NCI-H82 treated with DMSO at 0.1 percent for 48 hours (cell line): ENCODE measurements around the gene CACNG4.

Experiments
- DNase-seq: peaks from one replicate; lab custom pipeline; 2025; ENCODE audit not compliant: unreplicated experiment; lab: John Stamatoyannopoulos, UW

CACNG4 gene

DNA sequence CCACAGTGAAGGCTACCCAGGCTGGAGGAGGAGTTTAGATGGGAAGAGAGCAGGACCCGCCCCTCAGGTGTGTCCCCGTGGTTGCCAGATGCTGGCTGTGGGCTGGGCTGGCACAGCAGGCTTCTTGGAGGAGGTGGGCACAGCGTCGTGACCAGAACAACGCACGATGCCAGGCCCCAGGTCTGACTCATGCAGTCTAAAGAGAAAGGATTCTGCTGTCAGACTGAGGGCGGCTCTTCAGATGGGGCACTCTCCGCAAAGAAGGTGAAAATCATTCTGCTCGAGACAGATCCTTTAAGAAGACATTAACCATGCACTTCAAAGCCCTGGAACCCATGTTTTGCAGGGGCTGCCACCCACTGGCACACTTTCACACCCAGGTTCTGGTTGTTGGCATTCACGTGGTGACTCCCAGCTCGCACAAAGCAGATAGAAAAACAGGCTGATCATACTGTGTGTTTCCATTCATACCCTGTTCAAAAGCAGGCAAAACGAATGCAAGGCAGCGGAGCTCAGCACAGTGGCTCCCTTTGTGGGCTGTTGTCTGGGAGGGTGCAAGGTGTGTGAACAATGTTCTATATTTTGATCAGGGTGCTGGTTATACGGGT is 19.0 kb downstream of the CACNG4 start:
- no peak for DNase-seq

GRCh38 chr17:66984730-66985129 is 20.2 kb downstream of the CACNG4 start:
- DNase-seq = no peak

- DNase-seq = no peak
These were observed 21.1 kb downstream of the CACNG4 start for GRCh38 chr17:66985338-66986237.

- DNase-seq = no peak
These were observed 22.2 kb downstream of the CACNG4 start for GRCh38 chr17:66986659-66987058.

GRCh38 chr17:66987059-66987616 is 22.6 kb downstream of the CACNG4 start:
- no peak for DNase-seq

GRCh38 chr17:66988069-66988798 is 23.7 kb downstream of the CACNG4 start:
- DNase-seq = no peak

- no peak for DNase-seq
These were observed 24.6 kb downstream of the CACNG4 start for GRCh38 chr17:66989076-66989475.

DNA sequence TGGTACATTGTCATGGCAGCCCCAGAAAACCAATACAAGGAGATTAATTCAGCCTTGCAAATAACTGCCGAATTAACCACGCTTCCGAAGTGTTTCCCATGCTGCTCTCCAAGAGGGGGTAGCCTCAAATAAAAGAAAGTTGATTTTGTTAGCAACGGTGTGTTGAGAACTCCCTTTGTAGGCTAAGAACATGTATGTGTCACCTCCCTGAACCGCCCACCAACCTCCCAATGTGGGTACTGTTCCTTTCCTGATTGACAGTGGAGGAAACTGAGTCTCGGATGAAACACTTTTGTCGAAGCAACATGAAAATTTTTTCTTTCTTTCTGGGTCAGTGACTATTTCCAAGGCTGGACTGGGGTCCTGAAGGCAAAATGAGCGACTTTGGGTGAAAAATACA is 25.1 kb downstream of the CACNG4 start:
- DNase-seq = no peak

DNA sequence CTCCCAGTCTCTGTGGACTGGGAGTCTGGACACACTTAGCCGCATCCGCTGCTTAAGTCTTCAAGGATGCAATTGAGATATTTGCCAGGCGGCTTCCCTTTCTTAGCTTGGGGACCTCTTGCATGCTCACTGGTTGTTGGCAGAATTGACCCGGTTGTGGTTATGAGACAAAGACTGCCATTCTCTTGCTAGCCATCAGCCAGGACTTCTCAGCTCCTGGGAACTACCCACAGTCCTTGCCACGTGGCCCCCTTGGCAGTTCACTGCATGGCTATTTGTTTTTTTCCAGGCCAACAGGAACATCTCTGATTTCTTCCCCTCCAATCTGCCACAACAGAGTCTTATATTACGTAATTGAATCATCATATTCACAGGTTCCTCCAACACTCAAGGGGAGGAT is 25.5 kb downstream of the CACNG4 start:
- no peak for DNase-seq

DNA sequence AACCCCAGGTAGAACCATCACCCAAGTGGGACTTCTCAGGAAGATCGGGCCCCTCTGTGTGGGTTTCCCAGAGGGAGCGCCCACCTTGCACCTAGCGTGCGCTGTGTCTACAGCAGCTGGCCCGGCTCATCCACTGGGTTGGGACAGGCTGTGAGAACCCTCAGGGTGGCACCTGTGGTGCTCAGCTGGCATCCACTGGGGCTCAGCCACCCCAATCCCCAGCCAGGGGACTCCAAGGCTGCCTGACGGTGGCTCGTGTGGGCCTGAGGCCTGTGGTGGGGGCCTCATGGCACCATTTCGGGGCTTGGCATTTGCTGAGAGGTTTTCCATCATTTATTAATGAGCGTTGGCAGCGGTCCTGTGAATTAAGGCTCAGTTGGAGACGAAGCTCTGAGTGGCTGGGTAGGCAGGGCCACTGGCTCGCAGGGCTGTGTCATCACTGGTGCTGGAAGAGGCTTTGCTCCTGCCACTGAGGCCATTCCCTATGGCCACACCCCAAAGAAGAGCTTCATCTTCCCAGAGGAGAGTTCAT is 28.5 kb downstream of the CACNG4 start:
- no peak for DNase-seq

DNA sequence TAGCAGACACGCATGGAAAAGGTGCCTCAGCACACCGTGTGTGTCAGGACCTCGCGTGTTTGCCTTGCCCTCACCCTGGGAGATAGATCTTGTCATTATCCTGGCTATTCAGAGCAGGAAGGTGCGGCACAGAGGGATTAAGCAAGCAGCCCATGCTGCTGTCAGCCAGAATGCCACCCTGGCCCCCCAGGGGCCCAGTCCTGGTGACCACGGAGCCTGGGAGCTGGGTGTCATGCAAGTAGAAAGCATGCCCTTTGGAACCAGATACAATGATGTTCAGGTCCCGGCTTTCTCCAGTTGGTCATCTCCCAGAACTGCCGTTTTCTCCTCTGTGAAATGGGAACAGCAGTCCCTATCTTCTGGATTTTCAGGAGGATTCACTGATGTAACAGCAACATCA is 29.9 kb downstream of the CACNG4 start:
- DNase-seq = no peak

GRCh38 chr17:66994930-66995535 is 30.5 kb downstream of the CACNG4 start:
- DNase-seq = no peak

DNA sequence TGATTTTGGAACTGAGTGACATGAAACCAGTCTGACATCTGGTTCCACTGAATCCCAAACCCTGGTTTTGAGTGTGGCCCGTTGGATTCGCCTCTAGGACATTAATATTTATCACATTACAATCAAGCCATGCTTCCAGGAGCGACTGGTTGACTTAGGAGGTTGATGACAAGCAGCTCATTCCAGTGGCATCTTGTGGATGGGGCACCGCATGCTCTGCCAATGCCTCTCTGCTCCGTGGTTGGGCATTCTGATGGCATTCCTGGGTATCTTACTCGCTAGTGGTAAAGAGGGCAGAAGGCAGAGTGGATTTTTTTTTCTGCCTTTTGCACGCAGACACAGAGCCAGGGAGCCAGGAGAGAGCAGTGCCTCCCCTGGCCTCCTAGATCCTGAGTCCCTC is 31.4 kb downstream of the CACNG4 start:
- no peak for DNase-seq

DNA sequence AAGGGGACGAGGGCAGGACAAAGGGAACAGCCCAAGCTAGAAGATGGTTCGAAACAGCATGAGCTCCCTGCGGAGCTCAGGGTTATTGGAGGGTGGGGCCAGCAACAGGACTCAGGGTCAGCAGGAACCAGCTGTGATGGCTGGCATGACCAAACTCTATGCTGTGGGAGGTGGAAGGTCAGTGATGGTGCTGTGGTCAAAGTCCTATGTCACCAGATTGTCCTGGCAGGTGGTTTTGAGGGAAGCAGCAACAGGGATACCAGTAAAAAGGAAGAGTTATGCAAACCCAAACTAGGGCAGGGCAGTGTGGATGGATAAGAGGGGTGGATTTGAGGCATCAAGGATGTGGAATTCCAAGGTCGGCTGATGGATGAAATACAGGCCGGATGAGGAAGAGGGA is 32.4 kb downstream of the CACNG4 start:
- no peak for DNase-seq

DNA sequence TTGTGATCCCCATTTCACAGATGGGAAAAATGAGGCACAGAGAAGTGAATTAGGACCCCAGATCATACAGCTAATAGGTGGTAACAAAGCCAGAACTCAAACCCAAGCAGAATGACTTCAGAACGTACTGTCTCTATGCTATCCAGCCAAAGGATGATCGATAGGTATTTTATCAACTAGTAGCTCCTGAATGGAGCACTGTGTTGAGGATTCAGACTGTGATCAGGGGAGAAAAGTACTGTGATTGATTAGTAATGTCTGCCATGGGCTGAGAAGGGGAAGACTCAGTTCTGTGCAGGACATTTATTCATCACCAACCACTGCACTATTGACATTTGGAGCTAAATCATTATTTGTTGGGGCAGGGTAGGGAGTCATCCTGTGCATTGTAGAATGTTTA is 38.7 kb downstream of the CACNG4 start:
- no peak for DNase-seq

DNA sequence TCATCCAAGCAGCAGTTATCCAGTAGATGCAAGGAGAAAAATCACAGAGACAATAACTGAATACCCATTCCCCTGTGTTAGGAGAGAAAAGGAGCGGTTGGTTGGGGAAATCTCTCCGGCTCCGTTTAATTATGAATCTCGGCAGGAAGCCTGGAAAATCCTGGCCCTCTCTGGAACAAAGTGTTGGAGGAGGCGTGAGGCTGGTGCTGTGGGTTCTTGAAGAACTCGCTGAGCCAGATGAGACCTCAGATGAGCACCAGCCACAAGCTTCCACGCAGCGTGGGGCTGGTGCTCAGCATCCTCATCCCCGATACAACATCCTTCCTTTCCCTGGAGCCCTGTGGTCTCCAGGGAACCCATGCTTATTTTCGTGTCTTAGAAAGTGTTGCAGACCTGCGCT is 39.7 kb downstream of the CACNG4 start:
- no peak for DNase-seq

- DNase-seq = no peak
These were observed 42.8 kb downstream of the CACNG4 start for GRCh38 chr17:67007266-67007665.

DNA sequence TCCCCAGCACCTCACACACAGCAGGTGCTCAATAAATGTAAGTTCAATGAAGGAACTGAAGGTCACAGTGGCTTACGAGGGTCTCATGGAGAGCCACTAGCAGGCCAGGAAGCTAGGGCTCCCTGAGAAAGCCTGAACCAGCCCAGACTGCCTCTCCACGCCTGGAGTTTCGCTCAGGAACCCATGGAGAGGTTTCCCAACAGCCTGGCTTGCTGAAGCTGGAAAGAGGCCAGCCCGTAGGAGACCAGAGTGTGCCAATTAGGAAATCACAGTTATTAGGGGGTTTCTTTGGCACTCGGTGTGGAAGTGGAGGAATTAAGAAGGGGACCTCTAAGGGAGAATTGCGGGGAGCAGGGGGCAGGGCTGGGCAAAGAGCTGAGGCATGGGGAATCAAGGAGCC is 43.6 kb downstream of the CACNG4 start:
- no peak for DNase-seq

- no peak for DNase-seq
These were observed 47.1 kb downstream of the CACNG4 start for GRCh38 chr17:67011527-67012175.

- DNase-seq = no peak
These were observed 49.4 kb downstream of the CACNG4 start for GRCh38 chr17:67013891-67014290.
